Gastroesophageal sphincter (tissue), 4 donors: ENCODE results near the gene AHDC1. TPM values are rescaled to one million over a fixed set of nuclear protein-coding genes. Genes with fewer than 3 reads are reported as not detected.
"Not testable (repeated sequence)": the region's sequence is repeated elsewhere in the genome, so short reads cannot be mapped to it uniquely, and the experiment has no call there.

ENCODE experiments used
- ATAC-seq: fragments of 150-250 bp; one replicate; pipeline ENCODE4 v1.9.1; 2016; ENCODE audit warnings: mild to moderate bottlenecking, moderate library complexity
- H3K27ac ChIP-seq, 4 donors: fragments of 200-600 bp; sonication (generic) in 3 of 4; 1 replicate in 3 of 4; 2 replicates in 1 of 4; pipeline ENCODE4 v1.5.1; 2016 to 2019
- H3K27me3 ChIP-seq: fragments of 200-600 bp; sonication (generic); one replicate; pipeline ENCODE4 v1.5.1; 2019
- H3K36me3 ChIP-seq, 2 donors: fragments of 200-600 bp; sonication (generic); one replicate each; pipeline ENCODE4 v1.5.1; 2019; ENCODE audit warnings: control low read depth in 1 of 2
- H3K4me1 ChIP-seq, 3 donors: fragments of 200-600 bp; sonication (generic); 1 replicate in 2 of 3; 2 replicates in 1 of 3; pipeline ENCODE4 v1.5.1; 2016 to 2019; ENCODE audit warnings: control low read depth in 2 of 3
- H3K4me3 ChIP-seq, 2 donors: fragments of 200-600 bp; sonication (generic); one replicate each; pipeline ENCODE4 v1.5.1; 2019; ENCODE audit warnings: mild to moderate bottlenecking in 1 of 2, moderate library complexity in 1 of 2
- H3K9me3 ChIP-seq, 3 donors: fragments of 200-600 bp; sonication (generic); one replicate each; pipeline ENCODE4 v1.5.1; 2017 to 2019; ENCODE audit warnings: control low read depth in 2 of 3
- EP300 ChIP-seq: sonication (generic); formaldehyde crosslinking; IDR thresholded peaks from one replicate; pipeline ENCODE4 v1.6.1; 2017; ENCODE audit warnings: antibody characterized with exemption, mild to moderate bottlenecking
- POLR2A ChIP-seq, 2 donors: fragments of 450-650 bp; IDR thresholded peaks; one replicate each; pipeline ENCODE4 v1.6.1; 2017; ENCODE audit warnings: antibody characterized with exemption in 2 of 2, mild to moderate bottlenecking in 2 of 2, moderate library complexity in 1 of 2
- POLR2AphosphoS5 ChIP-seq: sonication (generic); formaldehyde crosslinking; IDR thresholded peaks from one replicate; pipeline ENCODE4 v1.6.1; 2017; ENCODE audit warnings: antibody characterized with exemption
- WGBS, 2 donors: methylation state at CpG; one replicate each; pipeline ENCODE4 v1.1.5; 2018; ENCODE audit warnings: low coverage in 1 of 2; 5-methylcytosine and 5-hydroxymethylcytosine counted together
- total RNA-seq, 4 donors: library from RNA; depleted of rRNA; stranded (reverse); fragments of >200 nt; gene quantifications; one replicate each; pipeline ENCODE4 v1.1.0, GENCODE V29; 2016
- TF ChIP-seq, protein P1 (sequence below), 4 experiments: fragments of 200-600 bp in 2 of 4; fragments of 450-650 bp in 2 of 4; sonication (generic) in 1 of 4; IDR thresholded peaks; one replicate each; pipeline ENCODE4 v1.5.1; 2017 to 2019; ENCODE audit warnings: antibody characterized with exemption in 4 of 4, mild to moderate bottlenecking in 2 of 4, moderate library complexity in 2 of 4

Gene AHDC1
- total RNA-seq, 4 donors from 2014 or later, result 18.2 to 50.3 (median 27.7) TPM

DNA sequence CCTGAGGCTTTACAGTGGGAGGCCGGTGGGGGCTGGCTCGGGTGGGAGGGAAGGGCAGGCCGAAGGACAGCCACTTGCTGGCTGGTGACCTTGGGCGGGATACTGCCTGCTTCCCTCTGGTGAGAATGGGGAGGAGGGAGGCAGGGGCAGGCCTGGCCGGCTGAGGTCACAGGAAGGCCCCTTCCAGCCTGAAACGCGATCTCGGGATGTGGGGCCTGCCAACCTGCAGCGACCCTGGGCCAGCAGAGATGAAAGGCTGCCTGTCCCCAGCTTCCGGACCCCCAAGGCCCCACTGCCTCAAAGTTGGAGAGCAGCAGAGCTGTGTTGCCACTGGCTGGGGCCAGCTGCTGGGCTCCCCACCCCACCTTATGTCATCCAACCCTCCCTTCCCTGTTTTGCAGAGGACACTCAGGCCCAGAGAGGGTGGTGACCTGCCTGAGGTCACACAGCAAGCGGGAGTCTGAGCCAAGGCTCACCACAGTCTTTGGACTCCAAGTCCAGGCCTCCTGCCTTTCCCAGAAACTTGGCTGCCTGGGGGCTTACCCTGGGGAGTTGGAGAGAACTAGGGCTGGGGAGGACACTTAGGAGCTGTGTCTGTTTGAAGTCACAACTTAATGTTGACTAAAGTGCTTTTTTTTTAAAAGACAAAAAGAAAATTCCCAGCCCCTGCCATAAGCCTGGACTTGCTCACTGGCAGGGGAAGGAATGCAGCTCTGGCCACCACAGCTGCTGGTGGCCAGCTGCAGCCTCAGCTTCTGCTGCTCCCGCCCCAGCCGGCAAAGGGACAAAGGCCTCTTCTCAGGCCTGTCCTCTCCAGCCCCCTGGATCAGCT lies 99.1 kb downstream of the AHDC1 start:
- TF ChIP-seq POLR2AphosphoS5, result peak; percentile 8
- no peak for TF ChIP-seq POLR2A (IDR thresholded peaks at IDR 0.05)
- no peak for TF ChIP-seq EP300
- H3K36me3 ChIP-seq, result no peaks in the 10 kb centered on the region
- no peaks in the 10 kb centered on the region for H3K27me3 ChIP-seq
- peak; percentile 88 for ATAC-seq
- no peaks in the 10 kb centered on the region for H3K9me3 ChIP-seq
- H3K4me1 ChIP-seq, result peaks cover 5 to 40% (median 22%) of the 10 kb centered on the region in 3 donors
- 12 to 33% methylated on average over 2 to 3 of the region's 13 CpGs for WGBS, 2 donors
- peak overlapping the region; percentile 82 to 95 (median 93) for H3K27ac ChIP-seq
- H3K4me3 ChIP-seq, result peak overlapping the region in 1 of 2 donors; percentile 29

DNA sequence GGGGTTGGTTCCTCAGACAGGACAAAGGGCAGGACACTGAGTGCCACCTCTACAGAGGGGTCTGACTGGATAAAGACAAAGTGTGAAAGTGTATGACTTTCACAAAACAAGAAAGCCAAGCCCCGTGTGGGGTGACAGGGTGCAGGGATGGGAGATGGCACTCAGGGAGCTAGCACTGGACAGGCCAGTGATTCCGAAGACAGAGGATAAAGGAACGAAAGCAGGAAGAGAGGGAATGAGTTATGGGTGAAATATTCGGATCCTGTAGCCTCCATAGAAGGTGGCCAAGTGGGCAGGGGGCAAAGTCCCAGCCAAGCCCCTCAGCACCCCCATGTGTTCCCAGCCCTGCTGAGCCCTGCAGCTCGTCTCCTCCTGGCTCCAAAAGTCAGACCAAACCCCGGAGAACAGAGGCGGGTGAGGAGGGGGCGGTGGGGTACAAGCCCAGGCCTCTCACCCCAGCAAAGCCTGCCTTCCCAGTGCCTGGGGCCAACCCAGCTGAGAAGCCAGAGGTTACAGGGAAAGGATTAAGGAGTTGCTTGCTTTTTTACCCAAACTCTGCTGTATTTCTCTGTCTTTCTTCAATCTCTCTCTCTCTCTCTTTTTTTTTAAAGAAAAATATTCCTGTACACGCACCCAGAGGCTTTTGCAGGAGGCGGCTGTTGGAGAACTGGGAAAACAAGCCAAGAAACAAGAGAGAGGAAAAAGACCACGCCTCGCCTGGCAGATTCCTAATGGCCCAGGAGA lies 99.9 kb downstream of the AHDC1 start:
- WGBS, 2 donors, result 18% methylated on average over 4 to 7 of the region's 12 CpGs
- TF ChIP-seq, protein P1, sequence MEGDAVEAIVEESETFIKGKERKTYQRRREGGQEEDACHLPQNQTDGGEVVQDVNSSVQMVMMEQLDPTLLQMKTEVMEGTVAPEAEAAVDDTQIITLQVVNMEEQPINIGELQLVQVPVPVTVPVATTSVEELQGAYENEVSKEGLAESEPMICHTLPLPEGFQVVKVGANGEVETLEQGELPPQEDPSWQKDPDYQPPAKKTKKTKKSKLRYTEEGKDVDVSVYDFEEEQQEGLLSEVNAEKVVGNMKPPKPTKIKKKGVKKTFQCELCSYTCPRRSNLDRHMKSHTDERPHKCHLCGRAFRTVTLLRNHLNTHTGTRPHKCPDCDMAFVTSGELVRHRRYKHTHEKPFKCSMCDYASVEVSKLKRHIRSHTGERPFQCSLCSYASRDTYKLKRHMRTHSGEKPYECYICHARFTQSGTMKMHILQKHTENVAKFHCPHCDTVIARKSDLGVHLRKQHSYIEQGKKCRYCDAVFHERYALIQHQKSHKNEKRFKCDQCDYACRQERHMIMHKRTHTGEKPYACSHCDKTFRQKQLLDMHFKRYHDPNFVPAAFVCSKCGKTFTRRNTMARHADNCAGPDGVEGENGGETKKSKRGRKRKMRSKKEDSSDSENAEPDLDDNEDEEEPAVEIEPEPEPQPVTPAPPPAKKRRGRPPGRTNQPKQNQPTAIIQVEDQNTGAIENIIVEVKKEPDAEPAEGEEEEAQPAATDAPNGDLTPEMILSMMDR (IDR thresholded peaks at IDR 0.05), result no peak
- TF ChIP-seq POLR2A (IDR thresholded peaks at IDR 0.05), result no peak
- no peak for TF ChIP-seq POLR2AphosphoS5
- H3K4me3 ChIP-seq, result peak overlapping the region in 1 of 2 donors; percentile 29

DNA sequence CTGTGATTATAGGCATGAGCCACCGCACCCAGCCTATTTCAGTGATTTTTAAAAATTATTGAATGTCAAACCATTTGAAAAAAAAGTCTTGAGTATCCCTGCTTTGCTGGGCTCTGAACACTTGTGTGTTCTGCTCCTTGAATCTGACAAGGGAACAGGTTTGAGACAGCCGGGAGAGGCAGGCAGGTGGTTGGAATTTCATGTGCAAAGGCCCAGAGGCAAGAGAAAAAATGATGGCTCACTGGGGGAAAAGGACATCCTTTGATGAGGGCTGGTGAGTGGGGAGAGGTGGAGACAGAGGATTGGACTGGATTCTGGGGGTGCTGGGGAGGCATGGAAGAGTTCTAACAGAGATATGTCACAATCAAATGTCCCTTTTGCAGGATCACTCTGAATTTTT lies 100.9 kb downstream of the AHDC1 start:
- Histone ChIP-seq H3K4me1 (peaks cover 5 to 35% (median 22%) of the 10 kb centered on the region in 3 donors), H3K27ac (peak overlapping the region in 3 of 4 donors; percentile 93 to 95 (median 93)), H3K9me3 (no peaks in the 10 kb centered on the region), H3K36me3 (no peaks in the 10 kb centered on the region), H3K4me3 (no peak overlapping the region), H3K27me3 (no peaks in the 10 kb centered on the region)
- no peak for ATAC-seq
- WGBS, 2 donors, result 100% methylated on average over 1 to 2 of the region's 2 CpGs
- no peak for TF ChIP-seq POLR2AphosphoS5
- TF ChIP-seq, protein P1 (IDR thresholded peaks at IDR 0.05), result no peak
- no peak for TF ChIP-seq POLR2A (IDR thresholded peaks at IDR 0.05)
- no peak for TF ChIP-seq EP300

More for the DNA sequence above, 99.9 kb downstream of the AHDC1 start:
- Histone ChIP-seq H3K4me1 (peaks cover 5 to 35% (median 22%) of the 10 kb centered on the region in 3 donors), H3K27me3 (no peaks in the 10 kb centered on the region), H3K36me3 (no peaks in the 10 kb centered on the region), H3K9me3 (no peaks in the 10 kb centered on the region), H3K27ac (peak overlapping the region; percentile 82 to 95 (median 93))
- peak; percentile 3 for ATAC-seq

DNA sequence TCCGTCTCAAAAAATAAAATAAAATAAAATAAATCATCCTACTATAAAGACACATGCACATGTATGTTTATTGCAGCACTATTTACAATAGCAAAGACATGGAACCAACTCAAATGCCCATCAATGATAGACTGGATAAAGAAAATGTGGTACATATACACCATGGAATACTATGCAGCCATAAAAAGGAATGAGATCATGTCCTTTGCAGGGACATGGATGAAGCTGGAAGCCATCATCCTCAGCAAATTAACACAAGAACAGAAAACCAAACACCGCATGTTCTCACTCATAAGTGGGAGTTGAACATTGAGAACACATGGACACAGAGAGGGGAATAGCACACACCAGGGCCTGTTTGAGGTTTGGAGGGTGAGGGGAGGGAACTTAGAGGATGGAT lies 102.8 kb downstream of the AHDC1 start:
- H3K4me3 ChIP-seq, H3K36me3 ChIP-seq, H3K27me3 ChIP-seq, H3K27ac ChIP-seq, H3K9me3 ChIP-seq, ATAC-seq: not testable (repeated sequence)
- peaks cover 5 to 50% (median 27%) of the 10 kb centered on the region in 3 donors for H3K4me1 ChIP-seq
- WGBS, 2 donors, result 93 to 100% methylated on average over 1 to 2 of the region's 2 CpGs

DNA sequence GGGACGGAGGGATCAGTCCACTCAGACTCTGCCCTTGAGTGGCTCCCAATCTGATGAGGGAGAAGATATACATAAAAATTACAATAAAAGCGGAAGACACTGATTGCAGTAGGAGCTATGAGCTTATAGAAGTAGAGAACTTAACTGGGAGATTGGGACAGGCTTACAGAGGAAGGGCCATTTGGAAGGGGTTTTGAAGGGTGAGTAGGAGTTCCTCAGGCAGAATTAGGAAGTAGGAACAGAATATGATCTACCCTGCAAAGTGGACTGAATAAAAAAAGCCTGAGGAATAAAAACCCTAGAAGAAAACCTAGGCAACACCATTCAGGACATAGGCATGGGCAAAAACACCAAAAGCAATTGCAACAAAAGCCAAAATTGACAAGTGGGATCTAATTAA lies 104.8 kb downstream of the AHDC1 start:
- TF ChIP-seq, protein P1 (IDR thresholded peaks at IDR 0.05), result no peak
- TF ChIP-seq POLR2A (IDR thresholded peaks at IDR 0.05), result no peak
- no peak for TF ChIP-seq EP300
- no peak for TF ChIP-seq POLR2AphosphoS5
- peaks cover 4 to 34% (median 13%) of the 10 kb centered on the region in 3 donors for H3K4me1 ChIP-seq
- no peak for ATAC-seq
- no peaks in the 10 kb centered on the region for H3K36me3 ChIP-seq
- no peaks in the 10 kb centered on the region for H3K9me3 ChIP-seq
- H3K27ac ChIP-seq, result no peak overlapping the region
- no peak overlapping the region for H3K4me3 ChIP-seq
- H3K27me3 ChIP-seq, result no peaks in the 10 kb centered on the region
- 100% methylated on average over 1 of the region's 2 CpGs; no CpG with 5 or more reads in 1 of the 2 donors for WGBS, 2 donors
